Liver (tissue), 9 donors: ENCODE data around the gene LUC7L3. TPM values are rescaled to one million over a fixed set of nuclear protein-coding genes. Genes with fewer than 3 reads are reported as not detected.

ENCODE experiments used
- DNase-seq: peaks from one replicate; pipeline ENCODE4 v3.0.0-alpha.2; 2017; ENCODE audit warnings: low spot score
- H3K27ac ChIP-seq, 2 donors: one replicate each; pipeline ENCODE4 v1.7.0; 2013; ENCODE audit warnings: inconsistent platforms in 2 of 2, low read length in 2 of 2, control low read depth in 1 of 2, low read depth in 1 of 2, mild to moderate bottlenecking in 1 of 2
- H3K27me3 ChIP-seq, 4 donors: one replicate each; pipeline versions ENCODE4 v1.6.1 to v1.7.0; 2013; ENCODE audit warnings: low read length in 3 of 4, inconsistent platforms in 1 of 4, mild to moderate bottlenecking in 1 of 4, moderate library complexity in 1 of 4; ENCODE audit not compliant: control insufficient read depth in 4 of 4, insufficient read depth in 4 of 4
- H3K36me3 ChIP-seq, 4 donors: one replicate each; pipeline versions ENCODE4 v1.6.1 to v1.7.0; 2013; ENCODE audit warnings: low read length in 3 of 4, mild to moderate bottlenecking in 3 of 4, low read depth in 1 of 4, moderate library complexity in 1 of 4; ENCODE audit not compliant: control insufficient read depth in 4 of 4, insufficient read depth in 3 of 4
- H3K4me1 ChIP-seq, 4 donors: one replicate each; pipeline versions ENCODE4 v1.6.1 to v1.7.0; 2013; ENCODE audit warnings: low read length in 3 of 4, mild to moderate bottlenecking in 3 of 4, moderate library complexity in 1 of 4; ENCODE audit not compliant: control insufficient read depth in 4 of 4, insufficient read depth in 4 of 4
- H3K4me3 ChIP-seq, 3 donors: one replicate each; pipeline versions ENCODE4 v1.6.1 to v1.7.0; 2013; ENCODE audit warnings: low read length in 3 of 3, control low read depth in 1 of 3, low read depth in 1 of 3, mild to moderate bottlenecking in 1 of 3
- H3K9ac ChIP-seq, 2 donors: one replicate each; pipeline ENCODE4 v1.7.0; 2013; ENCODE audit warnings: low read length in 2 of 2, mild to moderate bottlenecking in 2 of 2, moderate library complexity in 2 of 2, control low read depth in 1 of 2, low read depth in 1 of 2
- H3K9me3 ChIP-seq, 4 donors: one replicate each; pipeline versions ENCODE4 v1.6.1 to v1.7.0; 2013; ENCODE audit warnings: low read length in 3 of 4; ENCODE audit not compliant: control insufficient read depth in 4 of 4
- ATF3 ChIP-seq: IDR thresholded peaks from 2 replicates; pipeline ENCODE4 v1.6.1; 2016; ENCODE audit warnings: antibody characterized with exemption
- CTCF ChIP-seq: fragments of 150-350 bp; IDR thresholded peaks from 2 replicates; pipeline ENCODE4 v1.5.1; 2017; ENCODE audit warnings: improper control_type of control experiment, low read depth, low read length; ENCODE audit not compliant: missing input control
- EGR1 ChIP-seq, 2 donors: IDR thresholded peaks; 2 replicates each; pipeline ENCODE4 v1.6.1; 2016 to 2018; ENCODE audit warnings: antibody characterized with exemption in 2 of 2, low read depth in 2 of 2
- FOXA1 ChIP-seq: IDR thresholded peaks from 2 replicates; pipeline ENCODE4 v1.6.1; 2016; ENCODE audit warnings: antibody characterized with exemption
- FOXA2 ChIP-seq: IDR thresholded peaks from 2 replicates; pipeline ENCODE4 v1.6.1; 2016; ENCODE audit warnings: antibody characterized with exemption
- GABPA ChIP-seq, 2 donors: IDR thresholded peaks in 1 of 2; conservative IDR thresholded peaks in 1 of 2; 2 replicates each; pipeline ENCODE4 v1.6.1; 2016; ENCODE audit warnings: antibody characterized with exemption in 2 of 2, mild to moderate bottlenecking in 1 of 2, moderate library complexity in 1 of 2
- HNF4A ChIP-seq, 2 donors: conservative IDR thresholded peaks; 2 replicates each; pipeline ENCODE4 v1.6.1; 2016; ENCODE audit warnings: antibody characterized with exemption in 2 of 2, mild to moderate bottlenecking in 2 of 2
- HNF4G ChIP-seq: IDR thresholded peaks from 2 replicates; pipeline ENCODE4 v1.6.1; 2016; ENCODE audit warnings: antibody characterized with exemption
- JUND ChIP-seq, 2 donors: IDR thresholded peaks; 2 replicates each; pipeline ENCODE4 v1.6.1; 2016; ENCODE audit warnings: antibody characterized with exemption in 2 of 2
- MAX ChIP-seq: IDR thresholded peaks from 2 replicates; pipeline ENCODE4 v1.6.1; 2016; ENCODE audit warnings: antibody characterized with exemption
- NR2F2 ChIP-seq: IDR thresholded peaks from 2 replicates; pipeline ENCODE4 v1.6.1; 2016; ENCODE audit warnings: antibody characterized with exemption
- RAD21 ChIP-seq, 2 donors: IDR thresholded peaks; 2 replicates each; pipeline ENCODE4 v1.6.1; 2016; ENCODE audit warnings: antibody characterized with exemption in 2 of 2, mild to moderate bottlenecking in 2 of 2
- REST ChIP-seq: IDR thresholded peaks from 2 replicates; pipeline ENCODE4 v1.6.1; 2016; ENCODE audit warnings: antibody characterized with exemption, mild to moderate bottlenecking
- RXRA ChIP-seq, 2 donors: IDR thresholded peaks; 2 replicates each; pipeline ENCODE4 v1.6.1; 2017 to 2018; ENCODE audit warnings: antibody characterized with exemption in 2 of 2, mild to moderate bottlenecking in 1 of 2
- SP1 ChIP-seq: IDR thresholded peaks from 2 replicates; pipeline ENCODE4 v1.6.1; 2018; ENCODE audit warnings: antibody characterized with exemption, mild to moderate bottlenecking
- TAF1 ChIP-seq: conservative IDR thresholded peaks from 2 replicates; pipeline ENCODE4 v1.6.1; 2016; ENCODE audit warnings: antibody characterized with exemption, mild to moderate bottlenecking
- YY1 ChIP-seq: IDR thresholded peaks from 2 replicates; pipeline ENCODE4 v1.6.1; 2016; ENCODE audit warnings: antibody characterized with exemption, mild to moderate bottlenecking
- ZBTB33 ChIP-seq: IDR thresholded peaks from 2 replicates; pipeline ENCODE4 v1.6.1; 2016; ENCODE audit warnings: antibody characterized with exemption
- WGBS: extraction: QIAGEN DNeasy Blood & Tissue Kit; methylation state at CpG from one replicate; pipeline ENCODE4 v1.1.7; 2013; 5-methylcytosine and 5-hydroxymethylcytosine counted together
- polyA plus RNA-seq, 2 donors: library from polyadenylated mRNA; stranded (reverse) in 1 of 2; unstranded in 1 of 2; fragments of 200-250 nt in 1 of 2; fragments of >200 nt in 1 of 2; fragmentation: Nextera tagmentation in 1 of 2; extraction: Ambion mirVana in 1 of 2; gene quantifications; one replicate each; pipeline versions ENCODE4 v1.2.1 to v1.2.3, GENCODE V29; 2013 to 2015
- total RNA-seq, 2 donors: library from RNA; depleted of rRNA; stranded (reverse); fragments of >200 nt; gene quantifications; one replicate each; pipeline ENCODE4 v1.2.3, GENCODE V29; 2014
- donor health status: healthy.
- donor health status: healthy.
- donor health status: healthy.
- donor health status: healthy.
- donor health status: healthy.

Gene LUC7L3
- total and polyA plus RNA-seq, 4 donors = 15.5 to 126 (median 26.2) TPM

- TF ChIP-seq CTCF (no peak), HNF4G (no peak), EGR1 (IDR thresholded peaks at IDR 0.05; ENCODE audit: low read depth in 2 of 2) (no peak), GABPA (IDR thresholded peaks at IDR 0.05 in 1 of 2, conservative IDR thresholded peaks at IDR 0.05 in 1 of 2) (no peak), JUND (IDR thresholded peaks at IDR 0.05) (no peak), ATF3 (no peak), TAF1 (no peak)
These were observed 15.9 kb downstream of the LUC7L3 start (continued) for GRCh38 chr17:50735287-50735686.

GRCh38 chr17:50737118-50737698, 17.8 kb downstream of the LUC7L3 start:
- Histone ChIP-seq H3K27me3 (no peaks in the 10 kb centered on the region), H3K4me1 (peaks cover 0 to 3% (median 1%) of the 10 kb centered on the region in 4 donors), H3K36me3 (peaks cover 8 to 31% (median 24%) of the 10 kb centered on the region in 4 donors), H3K9ac (no peak overlapping the region), H3K27ac (no peak overlapping the region), H3K9me3 (no peaks in the 10 kb centered on the region), H3K4me3 (no peak overlapping the region)
- no peak for TF ChIP-seq RXRA (IDR thresholded peaks at IDR 0.05)
- TF ChIP-seq ATF3 = no peak
- no peak for TF ChIP-seq GABPA (IDR thresholded peaks at IDR 0.05 in 1 of 2, conservative IDR thresholded peaks at IDR 0.05 in 1 of 2)
- DNase-seq = no peak
- 93% methylated on average over 2 of the region's 2 CpGs for WGBS

- DNase-seq = no peak
- peaks cover 9 to 47% (median 37%) of the 10 kb centered on the region in 4 donors for H3K36me3 ChIP-seq
- no peak overlapping the region for H3K4me3 ChIP-seq
- 45% methylated on average over 2 of the region's 2 CpGs for WGBS
- no peaks in the 10 kb centered on the region for H3K9me3 ChIP-seq
- H3K9ac ChIP-seq = no peak overlapping the region
- no peak overlapping the region for H3K27ac ChIP-seq
- H3K27me3 ChIP-seq = no peaks in the 10 kb centered on the region
- TF ChIP-seq TAF1 (no peak), REST (no peak), GABPA (IDR thresholded peaks at IDR 0.05 in 1 of 2, conservative IDR thresholded peaks at IDR 0.05 in 1 of 2) (no peak), EGR1 (IDR thresholded peaks at IDR 0.05; ENCODE audit: low read depth in 2 of 2) (no peak), YY1 (no peak), MAX (no peak), NR2F2 (no peak), SP1 (no peak), JUND (IDR thresholded peaks at IDR 0.05) (no peak), HNF4A (conservative IDR thresholded peaks at IDR 0.05) (no peak), ATF3 (no peak), RXRA (IDR thresholded peaks at IDR 0.05) (no peak), RAD21 (IDR thresholded peaks at IDR 0.05) (no peak), FOXA2 (no peak), ZBTB33 (no peak), HNF4G (no peak), FOXA1 (no peak)
- peaks cover 0 to 3% (median 1%) of the 10 kb centered on the region in 4 donors for H3K4me1 ChIP-seq
These were observed 19.7 kb downstream of the LUC7L3 start for GRCh38 chr17:50739098-50739497.
